ENCODE measurements around the gene MTCL1.

The MTCL1 gene

GRCh38 chr18:8745355-8746014 lies 40.1 kb downstream of the MTCL1 start:
- Histone ChIP-seq H4K8ac (ENCODE audit: low read depth, low read length) (no peak overlapping the region), H2BK12ac (ENCODE audit: low read length) (no peak overlapping the region), H3K9ac (ENCODE audit: low read depth, low read length, poor library complexity) (no peak overlapping the region), H3K23ac (ENCODE audit: low read depth, low read length, poor library complexity) (no peak overlapping the region), H3K14ac (ENCODE audit: low read length) (no peak overlapping the region), H3K79me1 (ENCODE audit: low read depth, low read length) (peaks cover 1% of the 10 kb centered on the region), H4K91ac (ENCODE audit: low read depth, low read length, poor library complexity) (no peak overlapping the region), H3K4ac (ENCODE audit: low read length) (no peak overlapping the region), H2AFZ (ENCODE audit: low read length) (no peak overlapping the region), H2BK120ac (ENCODE audit: low read depth, low read length) (no peak overlapping the region), H3K4me3 (ENCODE audit: low read length in 2 of 2) (no peak overlapping the region), H3K4me1 (ENCODE audit: control insufficient read depth in 2 of 2, insufficient read depth in 1 of 2, low read depth in 1 of 2, low read length in 2 of 2) (peaks cover 0 to 7% of the 10 kb centered on the region in 2 donors), H3K4me2 (ENCODE audit: insufficient read depth, low read length, poor library complexity, severe bottlenecking) (no peak overlapping the region), H3K36me3 (replicated peaks in 1 of 2; ENCODE audit: control insufficient read depth in 2 of 2, insufficient read depth in 2 of 2, low read length in 2 of 2) (no peaks in the 10 kb centered on the region), H3K18ac (ENCODE audit: low read length) (no peak overlapping the region), H3K9me3 (replicated peaks in 1 of 2; ENCODE audit: control insufficient read depth in 2 of 2, insufficient read depth in 1 of 2, low read depth in 1 of 2, low read length in 2 of 2) (no peaks in the 10 kb centered on the region), H3K27me3 (ENCODE audit: control insufficient read depth in 3 of 3, insufficient read depth in 3 of 3, low read depth in 1 of 3, low read length in 3 of 3) (no peaks in the 10 kb centered on the region), H2BK5ac (ENCODE audit: low read length) (no peak overlapping the region), H3K27ac (replicated peaks; ENCODE audit: low read length) (no peak overlapping the region), H2AK5ac (ENCODE audit: low read depth, low read length) (no peak overlapping the region), H2BK15ac (ENCODE audit: low read length) (no peak overlapping the region)
- no CpG with 5 or more reads among the region's 15 CpGs for WGBS, 2 donors (ENCODE audit: extremely low coverage in 2 of 2, insufficient read length in 2 of 2, insufficient replicate concordance in 1 of 2)
- DNase-seq (ENCODE audit: low spot score) = no peak

GRCh38 chr18:8747440-8747937 lies 42.1 kb downstream of the MTCL1 start:
- H3K27me3 ChIP-seq (ENCODE audit: control insufficient read depth in 3 of 3, insufficient read depth in 3 of 3, low read depth in 1 of 3, low read length in 3 of 3) = no peaks in the 10 kb centered on the region
- no peak overlapping the region for H3K4ac ChIP-seq (ENCODE audit: low read length)
- no peak overlapping the region for H2BK15ac ChIP-seq (ENCODE audit: low read length)
- no peak overlapping the region for H3K9ac ChIP-seq (ENCODE audit: low read depth, low read length, poor library complexity)
- H3K4me1 ChIP-seq (ENCODE audit: control insufficient read depth in 2 of 2, insufficient read depth in 1 of 2, low read depth in 1 of 2, low read length in 2 of 2) = peaks cover 0 to 1% of the 10 kb centered on the region in 2 donors
- WGBS, 2 donors (ENCODE audit: extremely low coverage in 2 of 2, insufficient read length in 2 of 2, insufficient replicate concordance in 1 of 2) = no CpG with 5 or more reads among the region's 6 CpGs
- no peak overlapping the region for H2BK12ac ChIP-seq (ENCODE audit: low read length)
- H3K27ac ChIP-seq (replicated peaks; ENCODE audit: low read length) = no peak overlapping the region
- H4K91ac ChIP-seq (ENCODE audit: low read depth, low read length, poor library complexity) = no peak overlapping the region
- no peak for DNase-seq (ENCODE audit: low spot score)
- no peak overlapping the region for H2BK5ac ChIP-seq (ENCODE audit: low read length)
- H3K36me3 ChIP-seq (replicated peaks in 1 of 2; ENCODE audit: control insufficient read depth in 2 of 2, insufficient read depth in 2 of 2, low read length in 2 of 2) = no peaks in the 10 kb centered on the region
- H3K23ac ChIP-seq (ENCODE audit: low read depth, low read length, poor library complexity) = no peak overlapping the region
- H2BK120ac ChIP-seq (ENCODE audit: low read depth, low read length) = no peak overlapping the region
- no peak overlapping the region for H3K14ac ChIP-seq (ENCODE audit: low read length)
- no peak overlapping the region for H3K4me3 ChIP-seq (ENCODE audit: low read length in 2 of 2)
- H2AFZ ChIP-seq (ENCODE audit: low read length) = no peak overlapping the region
- H3K9me3 ChIP-seq (replicated peaks in 1 of 2; ENCODE audit: control insufficient read depth in 2 of 2, insufficient read depth in 1 of 2, low read depth in 1 of 2, low read length in 2 of 2) = no peaks in the 10 kb centered on the region
- H3K79me1 ChIP-seq (ENCODE audit: low read depth, low read length) = peaks cover 1% of the 10 kb centered on the region
- no peak overlapping the region for H4K8ac ChIP-seq (ENCODE audit: low read depth, low read length)
- no peak overlapping the region for H3K4me2 ChIP-seq (ENCODE audit: insufficient read depth, low read length, poor library complexity, severe bottlenecking)
- no peak overlapping the region for H2AK5ac ChIP-seq (ENCODE audit: low read depth, low read length)
- H3K18ac ChIP-seq (ENCODE audit: low read length) = no peak overlapping the region

GRCh38 chr18:8749492-8749891 lies 44.1 kb downstream of the MTCL1 start:
- Histone ChIP-seq H3K18ac (ENCODE audit: low read length) (peak overlapping the region; percentile 46), H3K4me1 (ENCODE audit: control insufficient read depth in 2 of 2, insufficient read depth in 1 of 2, low read depth in 1 of 2, low read length in 2 of 2) (peaks cover 0 to 1% of the 10 kb centered on the region in 2 donors), H3K9me3 (replicated peaks in 1 of 2; ENCODE audit: control insufficient read depth in 2 of 2, insufficient read depth in 1 of 2, low read depth in 1 of 2, low read length in 2 of 2) (peaks cover 0 to 3% of the 10 kb centered on the region in 2 donors), H2BK120ac (ENCODE audit: low read depth, low read length) (no peak overlapping the region), H3K4ac (ENCODE audit: low read length) (no peak overlapping the region), H2AK5ac (ENCODE audit: low read depth, low read length) (peak overlapping the region; percentile 31), H3K27me3 (ENCODE audit: control insufficient read depth in 3 of 3, insufficient read depth in 3 of 3, low read depth in 1 of 3, low read length in 3 of 3) (no peaks in the 10 kb centered on the region), H3K9ac (ENCODE audit: low read depth, low read length, poor library complexity) (no peak overlapping the region), H3K27ac (replicated peaks; ENCODE audit: low read length) (no peak overlapping the region), H3K36me3 (replicated peaks in 1 of 2; ENCODE audit: control insufficient read depth in 2 of 2, insufficient read depth in 2 of 2, low read length in 2 of 2) (no peaks in the 10 kb centered on the region), H2BK12ac (ENCODE audit: low read length) (no peak overlapping the region), H2AFZ (ENCODE audit: low read length) (no peak overlapping the region), H3K4me2 (ENCODE audit: insufficient read depth, low read length, poor library complexity, severe bottlenecking) (no peak overlapping the region), H3K4me3 (ENCODE audit: low read length in 2 of 2) (no peak overlapping the region), H2BK5ac (ENCODE audit: low read length) (no peak overlapping the region), H3K79me1 (ENCODE audit: low read depth, low read length) (peaks cover 1% of the 10 kb centered on the region), H3K14ac (ENCODE audit: low read length) (no peak overlapping the region), H4K8ac (ENCODE audit: low read depth, low read length) (no peak overlapping the region), H2BK15ac (ENCODE audit: low read length) (no peak overlapping the region), H3K23ac (ENCODE audit: low read depth, low read length, poor library complexity) (no peak overlapping the region), H4K91ac (ENCODE audit: low read depth, low read length, poor library complexity) (no peak overlapping the region)
- DNase-seq (ENCODE audit: low spot score) = no peak
- WGBS, 2 donors (ENCODE audit: extremely low coverage in 2 of 2, insufficient read length in 2 of 2, insufficient replicate concordance in 1 of 2) = no CpG with 5 or more reads among the region's 6 CpGs

GRCh38 chr18:8750954-8751415 lies 45.6 kb downstream of the MTCL1 start:
- Histone ChIP-seq H2BK12ac (ENCODE audit: low read length) (no peak overlapping the region), H3K27me3 (ENCODE audit: control insufficient read depth in 3 of 3, insufficient read depth in 3 of 3, low read depth in 1 of 3, low read length in 3 of 3) (no peaks in the 10 kb centered on the region), H2BK15ac (ENCODE audit: low read length) (no peak overlapping the region), H3K36me3 (replicated peaks in 1 of 2; ENCODE audit: control insufficient read depth in 2 of 2, insufficient read depth in 2 of 2, low read length in 2 of 2) (no peaks in the 10 kb centered on the region), H4K91ac (ENCODE audit: low read depth, low read length, poor library complexity) (no peak overlapping the region), H2BK5ac (ENCODE audit: low read length) (no peak overlapping the region), H3K23ac (ENCODE audit: low read depth, low read length, poor library complexity) (peak overlapping the region; percentile 62), H3K9ac (ENCODE audit: low read depth, low read length, poor library complexity) (peak overlapping the region; percentile 13), H2AK5ac (ENCODE audit: low read depth, low read length) (no peak overlapping the region), H3K4ac (ENCODE audit: low read length) (no peak overlapping the region), H3K79me1 (ENCODE audit: low read depth, low read length) (peaks cover 1% of the 10 kb centered on the region), H3K9me3 (replicated peaks in 1 of 2; ENCODE audit: control insufficient read depth in 2 of 2, insufficient read depth in 1 of 2, low read depth in 1 of 2, low read length in 2 of 2) (peaks cover 0 to 3% of the 10 kb centered on the region in 2 donors), H3K4me2 (ENCODE audit: insufficient read depth, low read length, poor library complexity, severe bottlenecking) (no peak overlapping the region), H3K14ac (ENCODE audit: low read length) (no peak overlapping the region), H3K18ac (ENCODE audit: low read length) (no peak overlapping the region), H3K4me3 (ENCODE audit: low read length in 2 of 2) (no peak overlapping the region), H4K8ac (ENCODE audit: low read depth, low read length) (no peak overlapping the region), H3K4me1 (ENCODE audit: control insufficient read depth in 2 of 2, insufficient read depth in 1 of 2, low read depth in 1 of 2, low read length in 2 of 2) (peaks cover 0 to 1% of the 10 kb centered on the region in 2 donors), H2AFZ (ENCODE audit: low read length) (no peak overlapping the region), H2BK120ac (ENCODE audit: low read depth, low read length) (no peak overlapping the region), H3K27ac (replicated peaks; ENCODE audit: low read length) (no peak overlapping the region)
- DNase-seq (ENCODE audit: low spot score) = no peak
- no CpG with 5 or more reads among the region's 8 CpGs for WGBS, 2 donors (ENCODE audit: extremely low coverage in 2 of 2, insufficient read length in 2 of 2, insufficient replicate concordance in 1 of 2)

Measured in neuronal stem cell (in vitro differentiated cells).